ENCODE results near the gene TPT1. TPM values are rescaled to one million over a fixed set of nuclear protein-coding genes. Genes with fewer than 3 reads are reported as not detected.

TPT1 gene
- total RNA-seq, 4 donors from 2014 or later: 3,407 to 5,053 (median 4,011) TPM

DNA sequence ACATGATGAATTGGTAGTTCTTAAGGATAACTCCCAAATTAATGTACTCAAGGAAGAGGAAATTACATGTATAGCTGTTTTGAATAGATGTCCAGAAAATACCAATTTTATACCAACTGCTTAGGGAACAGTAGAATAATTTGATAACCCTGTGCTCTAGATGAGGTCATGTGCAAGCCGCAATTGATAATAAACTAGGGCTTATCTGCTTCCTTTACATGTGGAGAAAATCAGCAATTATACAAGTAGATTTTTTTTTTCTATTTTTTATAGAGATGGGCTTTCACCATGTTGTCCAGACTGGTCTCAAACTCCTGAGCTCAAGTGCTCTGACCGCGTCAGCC lies 9.3 kb downstream of the TPT1 start:
- TF ChIP-seq, protein P1, sequence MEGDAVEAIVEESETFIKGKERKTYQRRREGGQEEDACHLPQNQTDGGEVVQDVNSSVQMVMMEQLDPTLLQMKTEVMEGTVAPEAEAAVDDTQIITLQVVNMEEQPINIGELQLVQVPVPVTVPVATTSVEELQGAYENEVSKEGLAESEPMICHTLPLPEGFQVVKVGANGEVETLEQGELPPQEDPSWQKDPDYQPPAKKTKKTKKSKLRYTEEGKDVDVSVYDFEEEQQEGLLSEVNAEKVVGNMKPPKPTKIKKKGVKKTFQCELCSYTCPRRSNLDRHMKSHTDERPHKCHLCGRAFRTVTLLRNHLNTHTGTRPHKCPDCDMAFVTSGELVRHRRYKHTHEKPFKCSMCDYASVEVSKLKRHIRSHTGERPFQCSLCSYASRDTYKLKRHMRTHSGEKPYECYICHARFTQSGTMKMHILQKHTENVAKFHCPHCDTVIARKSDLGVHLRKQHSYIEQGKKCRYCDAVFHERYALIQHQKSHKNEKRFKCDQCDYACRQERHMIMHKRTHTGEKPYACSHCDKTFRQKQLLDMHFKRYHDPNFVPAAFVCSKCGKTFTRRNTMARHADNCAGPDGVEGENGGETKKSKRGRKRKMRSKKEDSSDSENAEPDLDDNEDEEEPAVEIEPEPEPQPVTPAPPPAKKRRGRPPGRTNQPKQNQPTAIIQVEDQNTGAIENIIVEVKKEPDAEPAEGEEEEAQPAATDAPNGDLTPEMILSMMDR (IDR thresholded peaks at IDR 0.05): no peak
- no peak for ATAC-seq (ENCODE audit: low FRiP score)
- no peak for DNase-seq (ENCODE audit: low spot score)

DNA sequence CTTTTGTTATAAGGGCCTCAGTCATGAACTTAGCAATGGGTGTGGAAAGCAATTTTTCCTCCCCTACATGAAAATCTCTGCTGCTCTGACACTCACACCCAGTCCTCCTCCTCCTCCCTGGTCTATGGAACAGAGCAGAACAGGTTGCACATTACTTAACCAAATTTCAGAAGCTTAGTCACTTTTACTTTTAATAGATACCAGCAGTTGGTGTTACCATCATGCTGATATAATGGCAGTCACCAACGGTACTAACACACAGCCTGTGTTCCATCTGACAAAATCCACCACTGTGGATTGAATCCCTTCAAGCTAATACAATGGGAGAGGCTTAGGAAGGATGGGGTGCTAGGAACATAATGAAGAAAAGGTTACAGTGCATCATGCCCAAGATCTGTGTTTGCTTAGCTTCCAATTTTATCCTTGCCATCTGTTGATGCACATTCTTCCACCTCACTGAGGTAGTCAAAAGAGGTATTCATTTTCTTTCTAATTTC lies 9.8 kb downstream of the TPT1 start:
- TF ChIP-seq, protein P1 (IDR thresholded peaks at IDR 0.05): no peak
- no peak for ATAC-seq (ENCODE audit: low FRiP score)
- DNase-seq (ENCODE audit: low spot score): no peak

DNA sequence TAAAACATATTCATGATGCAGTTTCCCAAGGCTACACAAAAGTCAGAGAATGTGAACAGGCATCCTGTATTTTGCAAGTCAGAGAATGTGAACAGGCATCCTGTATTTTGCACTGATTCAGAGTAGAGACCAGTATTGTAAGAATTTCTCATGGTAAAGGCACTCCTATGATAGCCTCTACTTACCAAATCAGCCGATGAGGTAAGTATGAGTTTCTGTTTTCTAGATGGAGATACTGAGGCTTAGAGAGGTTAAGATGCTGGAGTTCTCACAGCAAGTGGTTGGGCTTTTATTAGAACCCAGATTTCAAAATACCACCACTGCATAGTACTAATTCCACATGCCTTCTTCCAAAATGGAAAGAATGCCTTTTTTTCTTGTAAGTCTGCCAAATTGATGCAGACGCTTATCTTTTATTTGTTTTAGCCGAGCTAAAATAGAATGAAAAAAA lies 12.3 kb downstream of the TPT1 start:
- DNase-seq (ENCODE audit: low spot score) (no peak), ATAC-seq (ENCODE audit: low FRiP score) (no peak)
- TF ChIP-seq, protein P1 (IDR thresholded peaks at IDR 0.05): no peak

DNA sequence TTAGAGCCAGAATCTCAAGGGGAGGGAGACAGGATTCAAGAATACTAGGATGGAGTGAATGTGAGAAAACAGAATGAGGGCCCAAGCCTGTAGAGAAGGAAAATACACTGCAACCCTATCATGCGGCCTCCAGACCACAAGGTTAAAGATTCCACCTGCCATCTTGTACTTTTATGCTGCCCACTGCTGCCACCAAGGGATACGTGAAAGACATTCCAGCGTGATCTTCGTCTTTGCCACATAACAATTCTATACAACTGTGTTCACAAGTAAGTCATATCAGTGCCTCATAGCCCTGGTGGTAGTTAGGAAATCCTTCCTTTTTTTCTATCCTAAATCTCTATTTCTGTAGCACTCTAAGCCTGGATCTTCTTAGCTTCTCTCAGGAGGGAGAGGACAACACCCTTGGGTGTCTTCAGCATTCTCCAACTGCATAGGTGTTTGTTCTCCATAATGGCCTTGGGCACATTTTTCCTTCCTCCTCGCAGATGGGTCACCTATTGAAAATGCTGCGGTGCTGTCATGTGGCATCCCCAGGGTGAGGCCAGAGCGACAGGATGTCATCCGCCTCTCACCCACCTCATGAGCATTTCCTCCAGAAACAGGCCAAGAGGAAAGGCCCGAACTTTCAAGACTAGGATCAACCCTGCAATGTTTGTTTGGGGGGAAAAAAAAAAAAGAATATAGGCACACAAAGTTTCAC lies 13.6 kb downstream of the TPT1 start:
- ATAC-seq (ENCODE audit: low FRiP score): no peak
- TF ChIP-seq, protein P1 (IDR thresholded peaks at IDR 0.05): no peak
- no peak for DNase-seq (ENCODE audit: low spot score)

DNA sequence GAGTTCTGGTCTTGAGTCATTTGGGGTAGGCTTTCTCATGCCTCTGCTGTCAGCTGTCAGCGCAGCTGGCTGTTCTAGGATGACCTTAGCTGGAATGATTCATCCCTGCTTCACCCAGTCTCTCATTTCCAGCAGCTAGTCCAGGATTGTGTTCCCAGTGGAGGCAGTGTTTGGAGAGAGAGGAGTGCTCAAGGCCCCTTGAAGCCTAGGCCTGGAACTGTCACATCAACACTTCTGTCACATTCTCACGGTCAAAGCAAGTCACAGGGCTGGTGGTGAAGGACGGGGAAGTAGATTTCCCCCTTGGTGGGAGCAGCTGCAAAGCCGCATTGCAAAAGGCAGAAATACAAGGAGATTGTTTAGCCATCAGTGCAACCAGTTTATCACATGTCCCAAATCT lies 15.2 kb downstream of the TPT1 start:
- DNase-seq (ENCODE audit: low spot score) (no peak), ATAC-seq (ENCODE audit: low FRiP score) (peak; percentile 73)
- TF ChIP-seq, protein P1 (IDR thresholded peaks at IDR 0.05): no peak

DNA sequence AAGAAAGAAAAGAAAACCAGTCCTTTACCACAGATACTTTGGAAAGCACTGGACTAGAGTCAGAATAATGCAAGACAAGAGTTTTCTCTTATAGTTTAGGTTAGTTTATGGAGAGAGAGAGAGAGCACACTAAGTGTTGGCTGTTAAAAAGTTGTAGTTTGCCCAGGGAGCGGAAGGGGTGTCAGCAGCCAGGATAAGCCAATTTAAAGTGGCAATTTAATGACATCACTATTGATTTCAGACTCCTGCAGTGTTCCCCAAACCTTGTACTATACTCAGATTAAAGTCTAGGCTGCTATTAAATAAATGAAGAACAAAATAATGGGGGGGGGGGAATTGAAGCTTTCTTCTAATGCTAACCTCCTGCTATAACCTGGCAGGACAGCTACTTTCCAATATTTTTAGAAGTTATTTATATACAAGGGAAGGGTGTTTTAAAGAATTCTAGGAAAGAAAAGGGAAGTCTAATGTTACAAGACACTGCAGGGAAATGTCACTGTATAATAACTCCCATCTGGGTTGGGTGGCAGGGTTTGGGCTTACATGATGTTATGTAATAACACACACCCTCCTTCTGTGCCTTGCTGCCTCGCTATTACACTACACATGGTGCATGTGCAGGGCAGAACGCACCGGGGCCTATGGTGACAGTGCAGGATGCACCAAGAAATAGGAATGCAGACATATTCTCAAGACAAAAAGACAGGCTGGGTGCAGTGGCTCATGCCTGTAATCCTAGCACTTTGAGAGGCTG lies 19.9 kb downstream of the TPT1 start:
- TF ChIP-seq, protein P1 (IDR thresholded peaks at IDR 0.05): no peak
- no peak for ATAC-seq (ENCODE audit: low FRiP score)
- no peak for DNase-seq (ENCODE audit: low spot score)
